Islet of Langerhans (tissue), 1 donor: Measurements from ENCODE around the gene DOK6.

ENCODE experiments used
- FAIRE-seq: peaks from one replicate; lab custom pipeline; 2011; peaks lifted over from hg19 to GRCh38; lab: Jason Lieb, UNC

The DOK6 gene

DNA sequence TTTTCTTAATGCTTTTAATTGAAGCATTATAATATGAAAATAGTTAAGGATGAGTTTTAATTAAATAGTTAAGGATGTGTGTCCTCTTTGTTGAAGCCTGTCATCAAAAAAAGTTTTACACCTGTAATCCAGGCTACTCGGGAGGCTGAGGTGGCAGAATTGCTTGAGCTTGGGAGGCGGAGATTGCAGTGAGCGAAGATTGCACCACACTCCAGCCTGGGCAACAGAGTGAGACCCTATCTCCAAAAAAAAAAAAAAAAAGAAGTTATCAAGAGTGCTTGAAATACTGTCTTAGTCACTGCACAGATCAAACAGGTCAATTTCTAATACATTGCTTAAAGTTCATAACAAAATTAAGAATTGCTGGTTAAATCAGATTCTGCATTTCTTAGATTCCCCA, 353.4 kb downstream of the DOK6 start:
- FAIRE-seq, result no peak

DNA sequence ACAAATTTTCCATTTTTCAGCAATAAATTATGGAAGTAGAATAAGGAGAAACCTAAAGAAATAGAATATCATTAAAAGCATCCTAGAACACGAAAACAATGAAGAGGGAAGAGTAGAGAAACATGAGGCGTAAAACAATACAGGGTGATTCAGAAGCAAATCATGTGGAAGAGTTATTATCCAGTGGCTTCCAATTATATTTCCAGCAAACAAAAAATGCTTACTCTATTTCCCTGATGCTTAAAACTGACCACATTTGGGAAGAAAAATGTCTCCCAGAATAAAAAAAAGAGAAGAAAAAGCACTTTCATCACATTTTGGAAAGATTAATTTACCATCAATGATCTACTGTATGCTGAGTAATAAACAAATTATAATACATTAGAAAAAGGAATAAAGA, 354.4 kb downstream of the DOK6 start:
- FAIRE-seq, result no peak

DNA sequence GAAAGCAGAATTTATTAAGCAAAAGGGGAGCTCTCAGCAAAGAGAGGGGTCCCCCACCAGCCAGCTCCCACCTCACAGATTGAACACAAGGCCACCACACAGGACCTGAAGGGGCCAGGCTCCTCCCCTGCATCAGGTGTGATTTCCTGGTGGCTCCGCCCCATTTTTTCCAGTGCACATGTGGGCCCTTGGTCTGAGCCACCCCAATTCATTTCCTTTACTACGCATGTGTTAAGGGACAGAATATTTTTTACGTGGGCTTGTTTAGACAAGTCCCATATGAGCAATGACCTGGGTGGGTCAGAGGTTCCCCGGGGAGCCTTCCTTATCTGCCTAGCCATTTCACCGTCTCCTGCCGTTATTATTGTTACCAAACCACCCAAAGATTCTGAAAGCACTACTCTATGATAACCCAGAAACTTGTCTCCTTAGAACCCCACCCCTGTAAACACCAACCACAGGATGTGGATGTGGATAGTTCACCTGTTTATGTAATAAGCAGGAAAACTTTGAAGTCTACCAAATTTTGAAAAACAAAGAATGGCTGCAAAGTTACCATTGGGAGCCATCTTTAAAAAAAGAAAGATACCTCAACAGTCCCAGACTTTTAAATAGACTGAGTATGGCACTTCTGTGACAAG, 355.3 kb downstream of the DOK6 start:
- FAIRE-seq, result no peak

GRCh38 chr18:69757733-69758132, 357.0 kb downstream of the DOK6 start:
- no peak for FAIRE-seq

DNA sequence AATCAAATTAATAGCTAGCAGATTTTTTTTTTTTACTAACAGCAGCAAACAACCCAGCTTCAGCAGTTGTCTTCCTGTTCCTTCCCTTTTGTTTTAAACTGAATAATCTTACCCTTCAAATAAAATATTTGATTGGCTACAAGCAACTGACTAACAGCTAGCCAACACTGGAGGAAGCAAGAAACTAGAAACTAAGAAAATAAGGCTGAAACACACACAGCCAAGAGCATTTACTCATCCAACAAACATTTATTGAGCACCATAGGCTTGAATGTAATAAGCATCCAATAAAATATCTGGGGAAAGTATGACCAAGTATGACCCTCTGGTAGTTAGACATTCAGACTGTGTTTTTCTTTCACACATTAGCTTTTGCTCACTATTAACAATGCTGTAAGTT, 357.8 kb downstream of the DOK6 start:
- FAIRE-seq, result no peak

DNA sequence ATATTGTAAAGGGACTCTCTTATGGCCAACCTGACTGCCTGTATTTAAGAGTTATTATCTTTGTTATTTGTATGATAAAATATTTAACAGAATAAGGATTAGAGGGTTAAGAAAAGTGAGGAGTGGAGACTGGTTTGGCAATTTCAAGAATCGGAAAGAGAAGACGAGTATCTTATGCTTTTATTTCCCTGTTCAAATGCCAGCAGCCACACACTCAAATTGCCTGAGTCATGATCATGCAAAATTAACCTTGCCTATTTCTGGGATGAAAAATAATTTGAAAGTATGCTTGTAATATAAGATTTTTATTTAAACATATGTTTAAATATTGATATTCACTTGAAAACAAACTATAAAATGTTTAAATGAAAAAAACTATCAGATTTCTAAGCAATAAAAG, 358.4 kb downstream of the DOK6 start:
- no peak for FAIRE-seq

- FAIRE-seq, result no peak
Observed at GRCh38 chr18:69763002-69763401, 362.3 kb downstream of the DOK6 start.

DNA sequence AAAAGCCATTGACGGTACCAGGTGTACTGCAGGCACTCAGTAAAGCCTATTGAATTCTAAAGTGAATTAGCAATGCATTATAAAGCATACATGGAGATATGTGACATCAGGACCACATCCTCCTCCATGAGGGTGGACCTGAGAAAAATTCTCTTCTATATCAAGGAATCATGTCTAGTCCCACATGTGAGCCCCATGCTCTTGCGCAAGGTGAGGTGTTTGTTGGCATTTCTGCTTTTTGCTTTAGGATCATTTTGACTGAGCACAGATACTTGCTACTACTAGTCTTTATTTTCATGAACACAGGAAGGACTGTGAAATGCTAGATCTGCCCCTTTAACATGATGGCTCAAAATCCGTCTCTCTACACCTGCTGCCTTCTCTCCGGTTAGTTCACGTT, 363.1 kb downstream of the DOK6 start:
- FAIRE-seq, result no peak

DNA sequence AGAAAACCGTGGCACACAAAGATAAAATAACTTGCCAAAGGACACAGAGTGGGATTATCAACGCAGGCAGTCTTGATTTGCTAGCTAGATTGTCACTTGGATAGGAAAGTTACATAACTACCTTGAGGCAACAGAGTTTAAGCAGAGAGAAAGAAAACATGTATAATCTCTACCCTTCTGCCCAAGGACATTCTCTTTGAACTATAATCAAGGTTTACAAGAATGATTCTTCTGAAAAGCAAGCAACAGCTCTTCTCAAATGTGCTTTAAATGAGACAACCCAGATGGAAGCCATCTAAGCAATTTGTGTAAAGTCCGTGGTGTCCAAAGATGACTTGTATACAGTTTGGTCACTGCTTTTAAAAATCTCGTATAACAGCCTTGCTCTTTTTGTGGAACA, 369.6 kb downstream of the DOK6 start:
- no peak for FAIRE-seq

GRCh38 chr18:69774831-69775230, 374.1 kb downstream of the DOK6 start:
- no peak for FAIRE-seq

DNA sequence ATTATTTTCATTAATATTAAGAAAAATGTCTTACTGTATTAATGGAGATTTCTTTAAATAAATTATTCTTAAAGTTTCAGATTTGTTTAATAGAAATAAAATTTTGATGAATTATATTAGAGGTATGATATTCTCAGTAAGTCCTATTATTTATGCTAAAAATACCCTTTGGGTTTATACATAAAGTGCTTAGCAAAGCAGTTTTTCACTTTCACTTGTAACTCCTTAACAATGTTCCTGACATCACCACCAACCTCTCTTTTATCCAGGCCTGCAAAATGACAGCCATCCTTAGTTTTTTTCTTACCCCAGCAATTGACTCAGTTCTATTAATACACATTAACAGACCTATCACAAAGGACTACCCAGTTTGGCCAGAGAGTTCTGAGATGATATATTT, 376.6 kb downstream of the DOK6 start:
- no peak for FAIRE-seq

- FAIRE-seq, result no peak
Observed at GRCh38 chr18:69778680-69779079, 378.0 kb downstream of the DOK6 start.

DNA sequence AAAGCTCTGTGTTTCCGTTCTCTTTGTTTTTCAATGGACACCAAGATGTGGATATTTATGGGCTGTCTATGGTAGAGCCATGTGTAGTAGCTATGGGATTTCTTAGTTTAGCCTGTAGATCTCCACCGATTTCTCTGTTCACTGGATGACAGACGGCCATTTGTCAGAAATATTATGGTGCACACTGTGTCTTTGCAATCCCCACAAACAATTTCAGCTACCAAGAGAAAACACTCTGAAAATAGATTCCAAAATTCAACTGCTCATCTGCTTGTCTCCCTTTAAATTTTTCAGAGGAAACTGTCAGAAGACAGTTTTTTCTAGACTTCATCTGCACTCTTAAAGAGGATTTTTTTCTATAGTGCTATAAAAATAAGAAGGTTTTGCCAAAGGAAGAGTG, 380.2 kb downstream of the DOK6 start:
- no peak for FAIRE-seq

DNA sequence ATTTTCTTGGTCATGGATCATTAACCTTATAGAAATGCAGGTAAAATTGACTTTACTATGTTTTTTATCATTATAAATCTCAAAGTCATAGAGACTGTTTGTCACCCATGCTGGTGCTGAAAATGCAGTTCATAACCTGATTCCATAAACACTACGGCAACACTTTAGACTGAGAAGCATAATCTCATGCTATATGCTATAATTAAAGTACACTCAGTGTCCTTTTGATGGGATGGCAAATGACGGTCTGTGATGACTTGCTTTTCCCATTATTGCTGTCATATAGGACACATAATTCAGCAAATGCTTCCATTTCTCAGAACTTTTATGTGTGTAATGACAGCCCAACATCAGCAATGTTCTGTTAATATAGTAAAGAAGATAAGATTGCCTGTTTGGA, 384.1 kb downstream of the DOK6 start:
- no peak for FAIRE-seq

GRCh38 chr18:69785466-69785865, 384.8 kb downstream of the DOK6 start:
- FAIRE-seq, result no peak

- FAIRE-seq, result no peak
Observed at GRCh38 chr18:69786427-69786826, 385.7 kb downstream of the DOK6 start.

DNA sequence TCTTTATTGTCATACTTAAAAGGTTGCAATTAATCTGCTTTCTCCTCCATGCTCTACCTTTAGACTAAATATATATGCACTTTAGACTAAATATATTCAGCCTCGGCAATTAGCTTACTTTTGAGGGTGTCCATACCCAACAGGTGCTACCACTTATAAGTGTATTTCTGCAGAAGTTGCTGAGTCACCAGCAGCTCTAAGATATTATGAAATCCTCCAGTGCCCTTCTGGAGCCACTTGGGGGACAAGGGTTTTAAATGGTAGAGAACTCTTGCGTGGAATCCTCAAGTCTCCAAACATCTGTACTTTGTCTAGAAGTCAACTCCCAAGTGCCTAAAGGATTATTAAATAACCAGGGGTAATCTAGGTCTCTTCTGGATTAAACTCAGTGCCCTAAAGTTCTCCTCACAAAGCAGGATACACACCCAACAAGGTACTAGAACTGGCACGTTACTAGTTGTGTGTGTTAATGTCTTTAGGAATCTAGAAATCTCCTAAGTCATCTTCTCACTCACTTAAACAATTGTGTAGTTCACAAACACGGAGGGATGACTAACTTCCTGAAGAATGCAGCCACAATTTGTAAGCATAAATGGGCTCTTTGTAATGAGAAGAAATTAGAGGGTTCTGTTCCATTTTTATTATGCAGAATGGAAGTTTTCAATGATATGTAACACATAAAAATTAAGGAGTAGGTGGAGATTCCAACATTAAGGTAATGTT, 387.3 kb downstream of the DOK6 start:
- FAIRE-seq, result no peak

DNA sequence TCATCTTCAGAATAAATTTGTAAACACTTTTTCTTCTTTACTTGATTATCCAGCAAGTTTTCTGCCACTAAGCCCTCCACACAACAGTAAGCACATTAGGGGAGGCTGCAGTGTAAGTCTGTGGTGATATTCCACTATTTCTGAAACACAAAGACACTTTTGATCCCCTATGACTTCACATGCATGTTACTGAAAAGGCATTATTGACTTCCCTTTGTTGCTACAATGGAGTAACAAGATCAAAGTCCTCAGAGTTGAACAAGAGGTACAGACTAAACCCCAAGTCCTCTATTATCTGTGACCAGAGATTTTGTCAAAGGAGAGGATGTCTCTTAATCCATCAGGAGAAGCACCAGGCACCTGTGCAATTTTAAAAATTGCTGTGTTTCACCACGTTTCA, 389.1 kb downstream of the DOK6 start:
- no peak for FAIRE-seq

DNA sequence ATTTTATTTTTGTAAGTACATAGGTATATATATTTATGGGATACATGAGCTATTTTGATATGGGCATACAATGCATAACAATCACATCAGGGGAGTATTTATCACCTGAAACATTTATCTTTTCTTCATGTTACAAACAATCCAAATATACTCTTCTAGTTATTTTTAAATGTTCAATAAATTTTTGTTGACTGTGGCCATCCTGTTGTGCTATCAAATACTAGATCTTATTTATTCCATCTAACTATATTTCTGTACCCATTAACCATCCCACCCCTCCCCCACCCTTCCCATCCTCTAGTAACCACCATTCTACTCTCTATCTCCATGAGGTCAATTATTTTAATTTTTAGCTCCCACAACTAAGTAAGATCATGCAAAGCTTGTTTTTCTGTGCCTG, 390.0 kb downstream of the DOK6 start:
- no peak for FAIRE-seq

- no peak for FAIRE-seq
Observed at GRCh38 chr18:69795791-69796190, 395.1 kb downstream of the DOK6 start.

DNA sequence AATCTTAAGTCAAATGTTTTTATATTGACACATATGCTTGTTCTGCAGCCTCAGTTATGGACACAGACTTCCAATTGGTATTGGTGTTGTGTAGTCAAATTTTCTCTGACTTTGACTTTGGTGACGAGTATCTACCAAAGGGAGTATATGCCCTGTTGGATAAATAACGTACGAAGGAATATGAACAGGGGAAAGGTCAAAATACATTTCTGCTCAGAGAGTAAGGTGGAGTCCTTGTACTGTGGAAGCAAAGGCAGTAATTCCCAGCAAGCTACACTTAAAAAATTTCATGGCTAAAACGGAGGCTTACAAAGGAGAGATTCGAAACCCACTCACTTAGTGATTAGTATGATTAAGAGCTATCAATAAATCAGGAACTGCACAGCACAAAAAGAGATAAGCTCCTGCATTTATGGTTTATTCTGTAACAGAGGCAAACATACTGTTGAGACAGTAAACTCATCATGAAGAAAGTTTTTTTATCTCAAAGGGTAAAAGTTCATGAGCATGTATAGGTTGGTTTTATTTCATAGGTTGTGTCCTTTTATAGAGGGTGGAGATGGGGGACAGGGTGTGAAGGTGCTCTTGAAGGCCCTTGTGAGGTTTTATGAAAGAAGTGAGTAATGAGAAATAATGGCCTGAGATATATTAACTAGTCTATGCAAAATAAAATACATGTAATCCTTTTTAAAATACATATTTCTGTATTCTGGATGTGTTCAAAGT, 404.3 kb downstream of the DOK6 start:
- FAIRE-seq, result peak; percentile 21

- FAIRE-seq, result no peak
Observed at GRCh38 chr18:69808399-69808798, 407.7 kb downstream of the DOK6 start.

- no peak for FAIRE-seq
Observed at GRCh38 chr18:69813559-69813958, 412.9 kb downstream of the DOK6 start.
